ENCODE measurements around the gene MAMDC4.

The MAMDC4 gene

DNA sequence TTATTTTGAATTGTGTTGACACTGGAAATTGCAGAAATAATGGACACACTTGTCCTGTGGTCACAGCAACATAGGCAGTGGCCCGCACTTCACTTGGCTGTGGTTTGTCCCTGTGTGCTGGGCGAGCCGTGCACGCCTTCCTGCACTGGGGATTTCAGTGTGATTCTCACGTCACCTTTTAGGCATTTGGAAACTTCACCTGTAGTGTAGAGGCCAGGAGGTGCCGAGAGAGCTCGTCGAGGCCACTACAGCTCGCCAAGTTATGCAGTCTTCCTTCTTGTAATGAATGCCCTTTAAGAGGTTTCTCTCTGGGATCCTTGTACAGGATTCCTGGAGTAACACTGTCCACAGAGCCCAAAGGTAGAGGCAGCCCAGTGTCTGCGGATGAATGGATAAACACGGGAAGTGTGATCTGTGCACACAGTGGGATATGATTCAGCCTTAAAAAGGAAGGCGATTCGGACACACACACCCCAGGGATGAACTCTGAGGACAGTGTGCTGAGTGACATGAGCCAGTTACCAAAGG lies 48.9 kb downstream of the MAMDC4 start:
- Histone ChIP-seq H3K4me1 (peaks cover 13% of the 10 kb centered on the region), H3K27me3 (no peaks in the 10 kb centered on the region), H3K36me3 (peaks cover 70% of the 10 kb centered on the region), H3K9me3 (no peaks in the 10 kb centered on the region), H3K4me3 (ENCODE audit: low read depth, low read length) (no peak overlapping the region)
- no peak for TF ChIP-seq CTCF (IDR thresholded peaks at IDR 0.05; ENCODE audit: low read depth, low read length)
- no peak for DNase-seq

GRCh38 chr9:136901516-136902258 lies 49.5 kb downstream of the MAMDC4 start:
- Histone ChIP-seq H3K27me3 (no peaks in the 10 kb centered on the region), H3K4me3 (ENCODE audit: low read depth, low read length) (no peak overlapping the region), H3K4me1 (peaks cover 13% of the 10 kb centered on the region), H3K36me3 (peaks cover 76% of the 10 kb centered on the region), H3K9me3 (no peaks in the 10 kb centered on the region)
- no peak for DNase-seq
- no peak for TF ChIP-seq CTCF (IDR thresholded peaks at IDR 0.05; ENCODE audit: low read depth, low read length)

DNA sequence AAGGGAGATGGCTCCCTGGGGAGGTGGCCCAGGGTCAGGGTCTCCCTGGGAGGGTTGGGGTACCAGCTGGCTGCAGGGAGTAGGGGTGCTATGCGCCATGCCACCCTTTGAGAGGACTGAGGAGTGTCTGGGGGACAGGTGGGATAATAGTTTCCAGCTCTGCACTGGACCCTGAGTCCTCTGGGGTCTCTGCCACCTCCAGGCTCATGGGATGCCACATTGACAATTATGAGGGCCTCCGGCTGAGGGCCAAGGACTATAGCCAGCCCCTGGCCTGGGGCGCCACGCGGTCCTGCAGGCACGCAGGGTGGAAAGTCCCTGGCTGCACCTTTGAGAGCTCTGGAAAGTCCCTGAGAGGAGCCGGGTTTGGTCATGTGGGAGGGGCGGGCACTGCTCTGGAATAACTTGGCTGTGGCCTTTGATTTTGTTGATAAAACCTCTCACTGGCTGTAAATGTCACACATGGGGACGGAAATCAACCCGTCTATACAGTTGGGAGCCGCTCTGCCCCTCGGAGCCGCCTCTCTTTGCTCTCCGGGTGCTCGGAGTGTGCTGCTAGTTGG lies 50.2 kb downstream of the MAMDC4 start:
- no peak for TF ChIP-seq CTCF (IDR thresholded peaks at IDR 0.05; ENCODE audit: low read depth, low read length)
- H3K27me3 ChIP-seq: no peaks in the 10 kb centered on the region
- no peak overlapping the region for H3K4me3 ChIP-seq (ENCODE audit: low read depth, low read length)
- H3K4me1 ChIP-seq: peaks cover 13% of the 10 kb centered on the region
- no peaks in the 10 kb centered on the region for H3K9me3 ChIP-seq
- DNase-seq: peak; percentile 76
- H3K36me3 ChIP-seq: peaks cover 79% of the 10 kb centered on the region

DNA sequence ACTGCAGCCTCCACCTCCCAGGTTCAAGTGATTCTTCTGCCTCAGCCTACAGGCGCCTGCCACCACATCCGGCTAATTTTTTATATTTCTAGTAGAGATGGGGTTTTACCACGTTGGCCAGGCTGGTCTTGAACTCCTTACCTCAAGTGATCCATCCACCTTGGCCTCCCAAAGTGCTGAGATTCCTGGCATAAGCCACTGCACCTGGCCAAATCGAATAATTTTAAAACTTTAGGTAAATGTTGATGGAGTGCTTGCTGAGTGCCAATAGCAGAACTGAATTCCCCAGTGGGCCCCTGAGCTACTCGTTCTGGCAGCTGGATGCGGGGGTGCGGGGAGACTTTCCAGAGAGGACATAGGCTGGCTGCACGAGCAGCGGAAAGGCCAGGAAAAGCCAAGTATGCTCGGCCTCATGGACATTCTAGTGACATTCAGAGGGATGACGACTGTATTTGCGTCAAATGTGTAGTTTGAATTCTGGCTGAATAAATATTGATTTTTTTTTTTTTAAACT lies 51.0 kb downstream of the MAMDC4 start:
- no peak for DNase-seq
- TF ChIP-seq CTCF (IDR thresholded peaks at IDR 0.05; ENCODE audit: low read depth, low read length): no peak
- no peaks in the 10 kb centered on the region for H3K27me3 ChIP-seq
- no peaks in the 10 kb centered on the region for H3K9me3 ChIP-seq
- peaks cover 13% of the 10 kb centered on the region for H3K4me1 ChIP-seq
- no peak overlapping the region for H3K4me3 ChIP-seq (ENCODE audit: low read depth, low read length)
- peaks cover 86% of the 10 kb centered on the region for H3K36me3 ChIP-seq

GRCh38 chr9:136906266-136906665 lies 54.1 kb downstream of the MAMDC4 start:
- no peak for TF ChIP-seq CTCF (IDR thresholded peaks at IDR 0.05; ENCODE audit: low read depth, low read length)
- DNase-seq: no peak
- no peaks in the 10 kb centered on the region for H3K9me3 ChIP-seq
- peaks cover 81% of the 10 kb centered on the region for H3K36me3 ChIP-seq
- peaks cover 13% of the 10 kb centered on the region for H3K4me1 ChIP-seq
- H3K4me3 ChIP-seq (ENCODE audit: low read depth, low read length): no peak overlapping the region
- no peaks in the 10 kb centered on the region for H3K27me3 ChIP-seq

Measured in BE2C (cell line).